Measurements from ENCODE around the gene BIN2.

BIN2 gene

GRCh38 chr12:51254536-51254935 is 69.4 kb downstream of the BIN2 start:
- no peak for DNase-seq (ENCODE audit: low spot score)

- DNase-seq (ENCODE audit: low spot score) = no peak
These were observed 70.7 kb downstream of the BIN2 start for GRCh38 chr12:51253276-51253675.

GRCh38 chr12:51247523-51248206 is 76.3 kb downstream of the BIN2 start:
- no peak for DNase-seq (ENCODE audit: low spot score)

GRCh38 chr12:51246254-51246853 is 77.6 kb downstream of the BIN2 start:
- peak; percentile 46 for DNase-seq (ENCODE audit: low spot score)

- no peak for DNase-seq (ENCODE audit: low spot score)
These were observed 78.3 kb downstream of the BIN2 start for GRCh38 chr12:51245476-51246253.

- no peak for DNase-seq (ENCODE audit: low spot score)
These were observed 79.7 kb downstream of the BIN2 start for GRCh38 chr12:51244269-51244668.

- no peak for DNase-seq (ENCODE audit: low spot score)
These were observed 81.1 kb downstream of the BIN2 start for GRCh38 chr12:51242876-51243275.

GRCh38 chr12:51242120-51242519 is 81.9 kb downstream of the BIN2 start:
- DNase-seq (ENCODE audit: low spot score) = no peak

- DNase-seq (ENCODE audit: low spot score) = no peak
These were observed 83.0 kb downstream of the BIN2 start for GRCh38 chr12:51240971-51241370.

- DNase-seq (ENCODE audit: low spot score) = peak; percentile 96
These were observed 85.3 kb downstream of the BIN2 start, which contains the start of gene DAZAP2 for GRCh38 chr12:51238510-51239334. DAZAP2 (plus strand) TSS chr12:51238826; CDS start chr12:51238908, 82 bp downstream.

GRCh38 chr12:51238037-51238509 is 85.9 kb downstream of the BIN2 start:
- DNase-seq (ENCODE audit: low spot score) = peak; percentile 21

- DNase-seq (ENCODE audit: low spot score) = no peak
These were observed 89.4 kb downstream of the BIN2 start for GRCh38 chr12:51234530-51234929.

- DNase-seq (ENCODE audit: low spot score) = no peak
These were observed 91.3 kb downstream of the BIN2 start for GRCh38 chr12:51232642-51233041.

Measured in CD4-positive, alpha-beta T cell treated with Interleukin-6 at 100 ng/mL for 8 hours (primary cell).